GM18507 (cell line): ENCODE measurements around the gene RSBN1L.
A peak's percentile ranks its signal among the peaks of the same experiment; 100 is the strongest.
"Not testable (repeated sequence)": the region's sequence is repeated elsewhere in the genome, so short reads cannot be mapped to it uniquely, and the experiment has no call there.

Experiments
- DNase-seq: peaks from one replicate; pipeline ENCODE4 v3.0.0; 2011; ENCODE audit warnings: low read depth; ENCODE audit not compliant: insufficient read length; ENCODE audit errors: extremely low spot score
- FAIRE-seq: peaks from 2 replicates; lab custom pipeline; 2011; peaks lifted over from hg19 to GRCh38; lab: Jason Lieb, UNC

Gene RSBN1L

GRCh38 chr7:77685233-77685632 is 11.0 kb upstream of the RSBN1L start:
- no peak for FAIRE-seq
- no peak for DNase-seq

- FAIRE-seq (no peak), DNase-seq (no peak)
Observed at GRCh38 chr7:77687100-77687746, 9.0 kb upstream of the RSBN1L start.

GRCh38 chr7:77687747-77688144 is 8.5 kb upstream of the RSBN1L start:
- no peak for DNase-seq
- no peak for FAIRE-seq

GRCh38 chr7:77690289-77690688 is 6.0 kb upstream of the RSBN1L start:
- FAIRE-seq (no peak), DNase-seq (no peak)

GRCh38 chr7:77691892-77692491 is 4.3 kb upstream of the RSBN1L start:
- FAIRE-seq (no peak), DNase-seq (no peak)

GRCh38 chr7:77693830-77694583 is 2.3 kb upstream of the RSBN1L start:
- DNase-seq (no peak), FAIRE-seq (no peak)

- FAIRE-seq (peak; percentile 18), DNase-seq (no peak)
Observed at GRCh38 chr7:77696643-77697534, 630 bp downstream of the RSBN1L start.

- FAIRE-seq (peak; percentile 47), DNase-seq (no peak)
Observed at GRCh38 chr7:77697535-77697831, 1.2 kb downstream of the RSBN1L start.

GRCh38 chr7:77698042-77698625 is 1.9 kb downstream of the RSBN1L start:
- peak; percentile 52 for FAIRE-seq

GRCh38 chr7:77699056-77699455 is 2.8 kb downstream of the RSBN1L start:
- FAIRE-seq (peak; percentile 84), DNase-seq (peak; percentile 54)

More at GRCh38 chr7:77698042-77698625, 1.9 kb downstream of the RSBN1L start:
- no peak for DNase-seq

GRCh38 chr7:77702513-77702912 is 6.3 kb downstream of the RSBN1L start:
- FAIRE-seq: no peak
- no peak for DNase-seq

GRCh38 chr7:77702968-77703472 is 6.8 kb downstream of the RSBN1L start:
- FAIRE-seq (no peak), DNase-seq (no peak)

GRCh38 chr7:77703669-77704068 is 7.4 kb downstream of the RSBN1L start:
- DNase-seq, FAIRE-seq: not testable (repeated sequence)

GRCh38 chr7:77707504-77707992 is 11.3 kb downstream of the RSBN1L start:
- FAIRE-seq (no peak), DNase-seq (no peak)

- no peak for FAIRE-seq
- no peak for DNase-seq
Observed at GRCh38 chr7:77710067-77710466, 13.8 kb downstream of the RSBN1L start.

GRCh38 chr7:77710861-77711260 is 14.6 kb downstream of the RSBN1L start:
- FAIRE-seq (peak; percentile 18), DNase-seq (no peak)

GRCh38 chr7:77714195-77714594 is 17.9 kb downstream of the RSBN1L start:
- DNase-seq (no peak), FAIRE-seq (no peak)

- FAIRE-seq, DNase-seq: not testable (repeated sequence)
Observed at GRCh38 chr7:77714931-77715330, 18.7 kb downstream of the RSBN1L start.

GRCh38 chr7:77716804-77717203 is 20.5 kb downstream of the RSBN1L start:
- no peak for DNase-seq
- no peak for FAIRE-seq
